Measurements from ENCODE around the gene UBAP1.
"Not testable (repeated sequence)": the region's sequence is repeated elsewhere in the genome, so short reads cannot be mapped to it uniquely, and the experiment has no call there.

The UBAP1 gene

DNA sequence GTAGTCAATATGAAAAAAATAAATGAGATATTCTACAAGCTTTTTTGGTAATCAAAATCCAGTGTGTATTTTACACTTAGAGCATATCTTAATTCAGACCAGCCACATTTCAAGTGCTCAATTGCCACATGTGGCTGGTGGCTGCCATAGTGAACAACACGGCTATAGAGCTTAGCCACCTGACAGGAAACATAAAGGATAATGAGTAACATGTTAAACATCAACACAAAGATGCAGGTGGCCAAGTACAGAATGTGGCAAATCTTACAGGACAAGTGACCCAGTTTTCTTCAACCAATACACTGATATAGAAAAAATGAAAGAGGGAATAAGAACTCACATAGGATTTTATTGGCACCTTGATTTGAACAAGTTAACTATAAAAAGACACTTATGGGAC is 88.8 kb downstream of the UBAP1 start:
- no peak for DNase-seq

DNA sequence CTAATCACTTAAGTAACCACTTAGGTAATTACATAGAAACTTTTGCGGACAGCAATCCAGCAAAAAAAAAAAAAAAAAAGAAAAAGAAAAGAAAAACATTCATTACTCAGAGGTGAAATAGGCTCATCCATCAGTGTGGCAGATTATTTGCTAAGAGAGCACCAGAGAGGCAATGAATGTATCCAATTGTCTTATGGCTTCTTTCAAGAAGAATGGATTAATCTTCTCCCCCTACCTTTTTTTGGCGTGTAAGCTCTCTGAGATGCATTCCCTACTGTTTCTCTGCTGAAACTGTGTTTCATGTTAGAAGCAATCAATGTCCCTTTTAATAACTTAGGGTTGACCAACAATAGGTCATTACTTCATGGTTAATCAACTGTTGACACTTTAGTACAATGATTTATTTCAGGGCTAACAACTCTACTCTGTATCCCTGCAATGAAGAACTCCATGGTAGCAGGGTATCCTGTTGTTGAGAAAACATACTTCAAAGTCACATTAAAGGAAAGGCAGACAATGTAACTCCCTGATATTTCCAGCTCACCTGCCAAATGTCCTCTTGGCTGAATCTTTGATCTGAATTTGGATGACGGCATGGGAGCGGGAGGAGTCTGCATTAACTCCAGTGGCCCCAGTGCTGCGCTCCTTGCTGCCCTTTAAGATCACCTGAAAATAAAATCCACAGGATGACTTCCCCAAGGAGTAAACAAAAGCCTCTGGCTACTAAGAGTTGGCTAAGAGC is 92.6 kb downstream of the UBAP1 start:
- DNase-seq, result no peak

DNA sequence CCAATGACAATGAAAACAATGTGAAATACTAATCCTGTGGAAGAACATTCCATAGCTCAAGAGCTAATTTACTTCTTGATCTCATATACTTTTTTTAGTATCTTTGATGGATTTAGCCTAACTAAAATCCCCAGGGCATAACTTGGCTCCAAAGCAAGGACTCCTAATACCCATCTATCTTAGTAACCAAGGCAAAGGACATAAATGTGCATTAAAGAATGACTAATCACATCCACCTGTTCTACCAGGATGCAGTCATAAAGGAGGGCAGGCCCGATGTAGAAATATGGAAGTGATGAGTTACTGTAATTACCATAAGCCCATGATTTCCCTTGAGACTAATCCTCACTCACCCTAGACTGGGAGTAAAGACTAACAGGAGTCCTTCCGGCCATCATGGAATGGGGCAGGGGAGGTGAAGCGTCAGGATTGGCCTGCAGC is 93.3 kb downstream of the UBAP1 start:
- DNase-seq, result no peak

DNA sequence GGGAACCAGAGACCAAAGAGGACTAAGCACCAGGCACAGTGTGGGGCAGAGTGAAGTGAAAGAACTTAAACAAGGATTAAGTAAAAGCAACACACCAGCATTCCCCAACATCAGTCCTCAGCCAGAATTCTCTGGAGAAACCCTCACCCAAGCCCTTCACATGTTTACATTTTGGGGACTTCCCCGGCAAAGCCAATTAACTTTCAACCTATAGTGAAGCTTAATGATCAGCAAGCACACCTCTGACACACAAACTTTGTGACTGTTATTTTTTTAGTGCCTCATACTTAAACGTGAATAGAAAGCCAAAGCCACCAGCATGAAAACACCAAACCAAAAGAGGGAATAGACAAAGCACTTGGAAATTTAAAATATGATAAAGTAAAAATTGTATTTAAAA is 94.7 kb downstream of the UBAP1 start:
- DNase-seq, result not testable (repeated sequence)

DNA sequence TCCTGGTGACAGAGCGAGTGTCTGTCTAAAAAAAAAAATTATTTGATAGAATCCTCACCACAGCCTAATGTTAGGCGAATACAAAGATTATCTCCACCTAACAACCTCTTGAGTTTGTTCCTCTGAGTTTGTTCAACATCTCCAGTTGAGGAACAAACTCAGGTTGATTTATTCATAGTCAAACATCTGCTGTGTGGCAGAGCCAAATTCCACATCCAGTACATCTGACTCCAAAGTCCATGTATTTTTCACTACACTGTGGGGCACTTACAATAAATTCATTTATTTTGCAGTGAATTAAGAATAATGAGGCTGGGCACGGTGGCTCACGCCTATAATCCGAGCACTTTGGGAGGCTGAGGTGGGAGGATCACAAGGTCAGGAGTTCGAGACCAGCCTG is 97.0 kb downstream of the UBAP1 start:
- DNase-seq, result no peak

DNA sequence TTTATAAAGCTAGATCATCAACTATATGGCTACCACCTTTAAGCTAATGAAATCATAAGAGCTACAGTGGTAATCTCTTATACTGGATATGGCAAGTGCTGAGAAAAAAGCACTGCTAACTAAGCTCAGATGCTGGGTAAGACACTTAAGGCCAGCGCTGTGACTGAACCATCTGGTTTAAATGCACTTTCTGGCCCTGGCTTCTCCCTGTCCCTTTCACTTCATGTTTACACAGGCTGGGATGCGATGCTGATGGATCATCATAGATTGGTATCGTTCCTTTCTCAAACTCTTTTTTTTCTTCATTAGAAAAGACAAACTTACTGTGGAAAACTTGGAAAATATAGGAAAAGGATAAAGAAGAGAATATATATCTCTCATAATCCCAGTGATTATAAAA is 97.9 kb downstream of the UBAP1 start:
- no peak for DNase-seq

DNA sequence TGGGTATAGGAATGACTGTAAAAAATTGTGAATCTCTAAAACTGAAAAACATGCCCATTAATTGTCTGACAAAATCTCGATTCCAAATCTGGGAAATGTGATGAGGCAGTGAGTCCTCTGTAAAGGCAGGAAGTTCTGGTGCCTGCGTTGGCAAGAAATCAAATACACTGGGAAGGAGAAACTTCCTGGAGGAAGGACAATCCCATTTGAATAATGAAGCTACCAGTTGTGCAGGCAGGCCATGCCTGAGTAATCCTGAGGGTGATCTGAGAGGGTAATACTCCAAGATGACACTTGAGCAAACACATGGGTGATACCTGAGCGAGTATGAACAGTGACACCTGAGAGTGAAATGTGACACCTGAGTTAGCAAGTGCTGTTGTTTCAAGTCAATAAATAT is 100.6 kb downstream of the UBAP1 start:
- DNase-seq, result no peak

DNA sequence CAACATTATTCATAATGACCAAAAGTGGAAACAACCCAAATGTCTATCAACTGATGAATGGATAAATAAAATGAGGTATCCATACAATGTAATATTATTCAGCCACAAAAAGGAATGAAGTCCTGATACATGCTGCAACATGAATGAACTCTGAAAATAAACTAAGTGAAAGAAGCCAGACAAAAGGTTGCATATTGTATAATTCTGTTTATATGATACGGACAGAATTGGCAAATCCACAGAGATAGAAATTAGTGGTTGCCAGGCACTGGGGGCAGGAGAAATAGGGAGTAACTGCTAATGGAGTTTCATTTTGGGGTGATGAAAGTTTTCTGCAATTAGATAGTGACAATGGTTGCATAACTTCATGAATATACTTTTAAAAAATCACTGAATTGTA is 103.3 kb downstream of the UBAP1 start:
- no peak for DNase-seq

DNA sequence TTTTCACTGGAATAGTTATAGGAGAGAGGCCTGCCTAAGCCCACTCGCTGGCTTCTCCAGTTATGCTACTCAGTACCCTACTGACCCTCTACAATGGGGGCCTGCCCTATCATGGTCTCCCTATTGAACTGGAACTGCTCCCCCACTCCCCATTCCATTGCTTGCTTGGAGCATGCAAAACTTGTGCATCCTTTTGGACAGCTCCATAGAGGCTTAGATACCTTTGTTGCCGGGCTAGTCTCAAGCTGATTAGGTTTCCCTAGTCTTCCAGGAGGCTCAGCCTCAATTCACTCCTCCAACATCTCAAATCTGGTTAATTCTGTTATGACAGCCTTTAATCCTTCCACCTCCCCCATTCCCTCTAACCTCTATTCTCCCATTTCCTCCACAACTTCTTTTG is 110.3 kb downstream of the UBAP1 start:
- DNase-seq, result no peak

DNA sequence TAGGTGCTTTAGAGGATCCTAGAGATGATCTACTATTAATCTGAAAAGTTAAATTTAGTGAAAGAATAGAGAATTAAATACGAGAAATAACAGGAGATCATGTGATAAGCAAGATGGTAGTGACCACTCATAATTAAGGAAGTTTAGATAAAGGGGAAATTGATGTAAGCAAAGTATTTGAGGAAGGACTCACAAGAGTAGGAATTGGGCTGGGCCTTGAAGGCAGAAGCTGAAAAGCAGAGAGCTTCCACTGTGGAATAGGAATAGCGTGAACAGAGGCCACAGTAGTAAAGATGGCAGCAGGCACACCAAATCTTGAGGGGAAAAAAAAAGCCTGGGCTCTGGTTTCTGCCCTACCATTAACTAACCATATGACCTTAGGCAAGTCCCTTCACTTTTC is 112.2 kb downstream of the UBAP1 start:
- DNase-seq, result no peak

DNA sequence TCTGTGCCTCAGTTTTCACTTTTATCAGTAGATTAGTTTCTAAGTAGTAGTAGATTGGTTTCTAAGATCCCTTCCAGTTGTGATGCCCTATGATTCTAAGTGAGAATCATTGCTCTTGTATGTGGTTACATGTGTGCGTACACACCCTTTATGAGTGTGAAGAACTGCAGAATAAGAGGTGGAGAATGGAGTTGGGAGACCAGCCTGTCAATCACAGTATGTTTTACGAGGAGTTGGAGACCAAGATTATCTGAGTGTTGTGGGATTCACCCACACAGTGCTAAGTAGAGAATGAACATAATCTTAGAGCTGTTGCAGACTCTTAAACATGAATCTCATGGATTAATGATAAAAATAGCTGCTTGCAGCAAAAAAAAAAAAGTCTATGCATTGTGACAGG is 112.6 kb downstream of the UBAP1 start:
- DNase-seq, result no peak

DNA sequence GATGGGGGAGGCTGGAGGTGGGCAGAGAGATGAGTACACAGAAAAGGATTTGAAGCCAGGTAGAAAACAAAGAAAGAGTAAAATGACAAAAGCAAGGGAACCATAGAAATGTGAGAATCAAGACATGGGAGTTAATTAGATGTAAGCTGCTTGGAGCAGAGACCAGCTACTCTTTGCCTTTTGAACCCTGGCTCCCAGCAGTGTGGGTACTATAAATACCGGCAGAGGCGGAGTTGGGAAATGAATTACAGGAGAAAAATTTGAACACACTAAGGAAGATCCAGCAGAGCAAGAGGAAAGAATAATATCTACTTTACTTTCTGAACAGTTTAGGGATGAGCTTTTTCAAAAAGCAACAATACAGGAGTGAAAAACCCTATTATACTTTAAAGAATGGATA is 113.7 kb downstream of the UBAP1 start:
- no peak for DNase-seq

DNA sequence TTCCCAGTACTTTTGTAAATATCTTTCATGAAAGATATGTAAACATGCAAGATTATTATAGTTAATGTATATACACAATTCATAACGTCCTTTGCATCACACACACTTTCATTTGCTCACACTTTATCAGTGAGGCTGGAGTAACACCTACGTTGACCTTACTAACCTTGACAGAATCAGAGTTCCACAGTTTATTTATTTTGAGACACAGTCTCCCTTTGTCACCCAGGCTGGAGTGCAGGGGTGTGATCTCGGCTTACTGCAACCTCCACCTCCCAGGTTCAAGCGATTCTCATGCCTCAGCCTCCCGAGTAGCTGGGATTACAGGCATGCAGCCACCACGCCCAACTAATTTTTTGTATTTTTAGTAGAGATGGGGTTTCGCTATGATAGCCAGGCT is 122.2 kb downstream of the UBAP1 start:
- DNase-seq, result not testable (repeated sequence)

All from 8988T (cell line).